ENCODE results near the gene ATXN7L1. TPM values are rescaled to one million over a fixed set of nuclear protein-coding genes. Genes with fewer than 3 reads are reported as not detected.

ATXN7L1 gene
- total and polyA plus RNA-seq, 2 of the 8 experiments (the other 6 are each of a cell fraction or from before 2014, with no cell fraction given), result 14.3 to 34.0 TPM

DNA sequence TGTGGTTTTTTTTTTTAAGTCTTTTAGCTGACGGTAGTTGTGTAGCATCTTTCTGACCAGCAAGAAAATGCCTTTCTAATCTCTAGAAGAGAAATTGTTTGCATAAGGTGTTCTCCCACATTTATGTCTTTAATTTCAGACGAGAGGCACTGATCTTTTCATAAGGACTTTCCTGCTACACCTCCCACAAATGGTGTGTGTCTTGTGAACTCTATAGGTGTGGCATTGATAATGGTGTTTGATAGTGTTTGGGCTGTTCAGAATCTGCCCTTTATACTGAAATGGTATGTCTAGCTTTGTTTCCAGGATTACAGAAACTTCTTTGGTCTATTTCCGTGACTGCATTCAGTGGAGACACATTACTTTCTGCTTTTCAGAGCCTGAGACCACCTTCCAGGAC lies 21.6 kb upstream of the ATXN7L1 start:
- Histone ChIP-seq H3K4me2 (ENCODE audit: insufficient read depth in 1 of 2, low read depth in 2 of 2, low read length in 2 of 2) (no peak overlapping the region), H3K36me3 (ENCODE audit: control insufficient read depth in 2 of 4, insufficient read depth in 4 of 4, low read length in 3 of 4) (no peaks in the 10 kb centered on the region), H3K23me2 (ENCODE audit: low read depth, low read length) (no peaks in the 10 kb centered on the region), H4K20me1 (replicated peaks in 1 of 2; ENCODE audit: control insufficient read depth in 1 of 2, insufficient read depth in 2 of 2, low read length in 2 of 2) (no peaks in the 10 kb centered on the region), H2AK5ac (ENCODE audit: low read depth, low read length) (no peak overlapping the region), H3K4me1 (replicated peaks in 1 of 4; ENCODE audit: control insufficient read depth in 3 of 4, insufficient read depth in 4 of 4, low read length in 3 of 4) (no peaks in the 10 kb centered on the region), H4K91ac (replicated peaks; ENCODE audit: insufficient read length, low read length) (no peak overlapping the region), H2BK15ac (ENCODE audit: low read length) (no peak overlapping the region), H3K4ac (replicated peaks; ENCODE audit: insufficient read length, low read depth, low read length) (no peak overlapping the region), H4K5ac (ENCODE audit: insufficient read length, low read depth, low read length) (no peak overlapping the region), H3K79me1 (ENCODE audit: low read depth, low read length) (no peaks in the 10 kb centered on the region), H2BK20ac (ENCODE audit: low read length) (no peak overlapping the region), H3K18ac (ENCODE audit: extremely low read depth, low read length) (no peak overlapping the region), H3K79me2 (ENCODE audit: control insufficient read depth in 1 of 2, insufficient read depth in 2 of 2, low read length in 2 of 2) (peaks cover 0 to 6% of the 10 kb centered on the region in 2 experiments; a peak in 2 of 4 replicates), H3K14ac (ENCODE audit: insufficient read length) (no peak overlapping the region), H3K9me3 (ENCODE audit: insufficient read depth in 2 of 2, low read depth in 1 of 2, low read length in 1 of 2) (no peaks in the 10 kb centered on the region), H2AFZ (ENCODE audit: low read length) (no peak overlapping the region), H2BK12ac (ENCODE audit: low read depth, low read length) (no peak overlapping the region), H3K56ac (replicated peaks; ENCODE audit: insufficient read length, low read depth, low read length) (no peak overlapping the region), H3K4me3 (ENCODE audit: extremely low read depth in 1 of 4, insufficient read depth in 2 of 4, low read depth in 3 of 4, low read length in 4 of 4) (no peak overlapping the region), H3K9ac (replicated peaks in 1 of 4; ENCODE audit: extremely low read depth in 1 of 4, low read depth in 3 of 4, low read length in 3 of 4) (no peak overlapping the region), H3K27me3 (replicated peaks in 1 of 4; ENCODE audit: control insufficient read depth in 3 of 4, extremely low read depth in 1 of 4, insufficient read depth in 3 of 4, low read length in 3 of 4) (no peaks in the 10 kb centered on the region), H4K8ac (ENCODE audit: extremely low read depth, insufficient read depth, low read length) (no peak overlapping the region), H2BK5ac (ENCODE audit: low read depth, low read length) (no peak overlapping the region), H2BK120ac (replicated peaks; ENCODE audit: low read depth, low read length) (no peak overlapping the region), H3K23ac (ENCODE audit: insufficient read length) (no peak overlapping the region), H3K27ac (ENCODE audit: low read depth, low read length) (no peak overlapping the region)
- DNase-seq (ENCODE audit: low read depth in 1 of 2, low spot score in 2 of 2) (no peak), FAIRE-seq (no peak)
- WGBS, 2 experiments (ENCODE audit: extremely low coverage in 1 of 2, insufficient coverage in 1 of 2, insufficient read length in 1 of 2, insufficient replicate concordance in 2 of 2, low coverage in 1 of 2, low lambda C conversion rate in 2 of 2, missing lambda C conversion rate in 1 of 2), result 95% methylated on average over 3 of the region's 3 CpGs; no CpG with 5 or more reads in 1 of the 2 experiments
- ChIA-PET POLR2A (ENCODE audit: partially characterized antibody) (no interaction called here), CTCF (ENCODE audit: partially characterized antibody) (interaction anchor here (0.6 to 0.7 kb wide), 2 partner anchors 226 to 241 kb away, joined by 3 read pairs; no protein-coding TSS in a partner anchor)
- TF ChIP-seq CHD2 (IDR thresholded peaks at IDR 0.05; ENCODE audit: low read length), result no peak
- TF ChIP-seq SP4 (IDR thresholded peaks at IDR 0.05; ENCODE audit: low read length), result no peak
- TF ChIP-seq SIX5 (IDR thresholded peaks at IDR 0.05; ENCODE audit: low read depth, low read length), result no peak
- TF ChIP-seq CBX5 (IDR thresholded peaks at IDR 0.05; ENCODE audit: low read depth, low read length), result no peak
- TF ChIP-seq RFX5 (IDR thresholded peaks at IDR 0.05; ENCODE audit: borderline replicate concordance, low read depth, low read length), result no peak
- no peak for TF ChIP-seq POLR2A (IDR thresholded peaks at IDR 0.05; ENCODE audit: control extremely low read depth in 1 of 2, low read depth in 2 of 2, low read length in 2 of 2)
- no peak for TF ChIP-seq KDM1A (IDR thresholded peaks at IDR 0.05; ENCODE audit: borderline replicate concordance, low read length)
- TF ChIP-seq SP1 (IDR thresholded peaks at IDR 0.05; ENCODE audit: low read depth, low read length), result no peak
- no peak for TF ChIP-seq YY1 (IDR thresholded peaks at IDR 0.05; ENCODE audit: low read depth, low read length)
- TF ChIP-seq JUND (IDR thresholded peaks at IDR 0.05; ENCODE audit: low read length), result no peak
- TF ChIP-seq SUZ12 (IDR thresholded peaks at IDR 0.05; ENCODE audit: low read length), result no peak
- no peak for TF ChIP-seq EZH2 (IDR thresholded peaks at IDR 0.05; ENCODE audit: low read depth, low read length, severe bottlenecking)
- TF ChIP-seq, protein P1, sequence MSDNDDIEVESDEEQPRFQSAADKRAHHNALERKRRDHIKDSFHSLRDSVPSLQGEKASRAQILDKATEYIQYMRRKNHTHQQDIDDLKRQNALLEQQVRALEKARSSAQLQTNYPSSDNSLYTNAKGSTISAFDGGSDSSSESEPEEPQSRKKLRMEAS (IDR thresholded peaks at IDR 0.05), result no peak
- TF ChIP-seq NRF1 (IDR thresholded peaks at IDR 0.05; ENCODE audit: low read depth, low read length), result no peak
- TF ChIP-seq ZNF274 (IDR thresholded peaks at IDR 0.05; ENCODE audit: borderline replicate concordance, extremely low read depth, low read length), result no peak
- TF ChIP-seq PHF8 (conservative IDR thresholded peaks at IDR 0.05; ENCODE audit: low read depth, low read length), result no peak
- TF ChIP-seq CHD1 (IDR thresholded peaks at IDR 0.05; ENCODE audit: low read depth, low read length), result no peak

Data from H1 (cell line).